Activated B cell treated with CpG ODN at 0.5 μM for 24 hours (primary cell): ENCODE results near the gene PPM1H. TPM values are rescaled to one million over a fixed set of nuclear protein-coding genes. Genes with fewer than 3 reads are reported as not detected.

Source experiments
- ATAC-seq: fragments of 200-7000 bp; cut with Tn5 transposase; one replicate; pipeline ENCODE4 v1.10.0; 2021; ENCODE audit warnings: low read depth, mild to moderate bottlenecking, moderate library complexity
- CTCF ChIA-PET: fragments of 350-600 bp; sonication (Branson Sonifier 250); formaldehyde crosslinking; loops from one replicate; lab custom pipeline; 2021; ENCODE audit warnings: antibody characterized with exemption; lab: Charles Lee
- POLR2A ChIA-PET: fragments of 350-600 bp; sonication (Branson Sonifier 250); formaldehyde crosslinking; loops from one replicate; lab custom pipeline; 2021; ENCODE audit warnings: antibody characterized with exemption; lab: Charles Lee
- DNase-seq: peaks from one replicate; pipeline ENCODE4 v3.0.0; 2022
- H3K27ac Mint-ChIP-seq: one replicate; pipeline ENCODE4 v1.8.0; 2020; ENCODE audit warnings: mixed read lengths
- H3K27me3 Mint-ChIP-seq: one replicate; pipeline ENCODE4 v1.8.0; 2021; ENCODE audit warnings: mixed read lengths
- H3K36me3 Mint-ChIP-seq: one replicate; pipeline ENCODE4 v1.8.0; 2021; ENCODE audit warnings: low read depth, mixed read lengths
- H3K4me1 Mint-ChIP-seq: one replicate; pipeline ENCODE4 v1.8.0; 2021; ENCODE audit warnings: mixed read lengths
- H3K4me3 Mint-ChIP-seq: one replicate; pipeline ENCODE4 v1.8.0; 2020; ENCODE audit warnings: mild to moderate bottlenecking, mixed read lengths
- H3K9me3 Mint-ChIP-seq: one replicate; pipeline ENCODE4 v1.8.0; 2020; ENCODE audit warnings: mixed read lengths
- intact Hi-C: fragments of 100-400 bp; cut with micrococcal nuclease; formaldehyde crosslinking; loops from one replicate; pipeline ENCODE4 v1.15.1; 2024
- total RNA-seq: library from RNA; stranded (reverse); gene quantifications from 2 replicates; pipeline ENCODE4 v1.2.3, GENCODE V29; 2022
- TF ChIP-seq, protein P1 (sequence below): fragments of 200-600 bp; IDR thresholded peaks from one replicate; pipeline ENCODE4 v1.8.0; 2022; ENCODE audit warnings: antibody characterized with exemption, mild to moderate bottlenecking

PPM1H gene
- total RNA-seq, 1 donor from 2014 or later = not detected

DNA sequence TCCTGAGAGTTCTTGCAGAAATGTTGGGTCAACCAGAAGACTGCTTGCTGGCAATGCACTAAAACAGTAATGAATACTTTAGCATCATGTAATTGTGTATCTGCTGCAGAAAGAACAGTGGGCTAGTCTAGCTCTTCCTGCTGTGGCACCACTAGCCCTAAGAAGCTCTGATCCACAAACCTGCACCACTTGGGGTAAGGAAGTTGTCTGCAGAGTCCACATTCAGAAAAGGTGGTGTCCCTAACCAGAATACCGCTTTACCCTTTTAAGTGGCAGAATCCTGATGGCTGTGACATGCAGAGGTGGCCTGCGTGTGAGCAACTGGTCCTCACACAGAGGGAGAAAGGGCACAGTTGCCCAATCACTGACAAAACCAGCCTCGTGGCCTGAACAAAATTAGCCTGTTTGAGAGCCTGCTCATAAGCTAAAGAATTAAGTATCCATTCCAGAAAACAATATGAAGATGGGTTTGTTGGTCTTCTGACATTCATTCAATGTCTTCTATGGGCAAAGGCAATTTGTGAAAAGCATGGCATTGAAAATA lies 165.8 kb downstream of the PPM1H start:
- DNase-seq (no peak), ATAC-seq (no peak)
- intact Hi-C loops = no loop called here
- Mint-ChIP-seq H3K36me3 (no peaks in the 10 kb centered on the region), H3K9me3 (no peaks in the 10 kb centered on the region), H3K27me3 (no peaks in the 10 kb centered on the region), H3K4me1 (no peaks in the 10 kb centered on the region), H3K4me3 (no peak overlapping the region), H3K27ac (no peak overlapping the region)
- ChIA-PET POLR2A (no interaction called here), CTCF (no interaction called here)
- TF ChIP-seq, protein P1, sequence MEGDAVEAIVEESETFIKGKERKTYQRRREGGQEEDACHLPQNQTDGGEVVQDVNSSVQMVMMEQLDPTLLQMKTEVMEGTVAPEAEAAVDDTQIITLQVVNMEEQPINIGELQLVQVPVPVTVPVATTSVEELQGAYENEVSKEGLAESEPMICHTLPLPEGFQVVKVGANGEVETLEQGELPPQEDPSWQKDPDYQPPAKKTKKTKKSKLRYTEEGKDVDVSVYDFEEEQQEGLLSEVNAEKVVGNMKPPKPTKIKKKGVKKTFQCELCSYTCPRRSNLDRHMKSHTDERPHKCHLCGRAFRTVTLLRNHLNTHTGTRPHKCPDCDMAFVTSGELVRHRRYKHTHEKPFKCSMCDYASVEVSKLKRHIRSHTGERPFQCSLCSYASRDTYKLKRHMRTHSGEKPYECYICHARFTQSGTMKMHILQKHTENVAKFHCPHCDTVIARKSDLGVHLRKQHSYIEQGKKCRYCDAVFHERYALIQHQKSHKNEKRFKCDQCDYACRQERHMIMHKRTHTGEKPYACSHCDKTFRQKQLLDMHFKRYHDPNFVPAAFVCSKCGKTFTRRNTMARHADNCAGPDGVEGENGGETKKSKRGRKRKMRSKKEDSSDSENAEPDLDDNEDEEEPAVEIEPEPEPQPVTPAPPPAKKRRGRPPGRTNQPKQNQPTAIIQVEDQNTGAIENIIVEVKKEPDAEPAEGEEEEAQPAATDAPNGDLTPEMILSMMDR = no peak

DNA sequence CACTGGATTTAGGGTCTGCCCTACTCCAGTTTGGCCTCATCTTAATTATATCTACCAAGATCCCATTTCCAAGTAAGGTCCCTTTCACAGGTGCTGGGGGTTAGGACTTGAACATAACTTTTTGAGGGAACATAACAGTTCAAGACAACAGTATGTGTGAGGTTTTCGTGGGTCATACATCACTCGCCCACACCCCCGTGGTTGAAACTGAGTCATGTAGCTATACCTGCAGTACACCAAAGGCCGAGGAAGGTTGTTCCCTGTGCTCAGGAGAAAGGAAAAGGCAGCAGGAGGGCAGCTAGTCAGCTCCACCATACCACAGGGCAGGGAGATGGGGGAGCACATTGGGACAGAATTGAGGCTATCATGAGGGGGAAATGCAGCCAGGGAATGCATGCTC lies 167.0 kb downstream of the PPM1H start:
- ChIA-PET POLR2A (no interaction called here), CTCF (interaction anchor here (1.0 kb wide), 1 partner anchor 25 kb away, joined by 3 read pairs; no protein-coding TSS in a partner anchor)
- Mint-ChIP-seq H3K9me3 (no peaks in the 10 kb centered on the region), H3K27ac (no peak overlapping the region), H3K27me3 (no peaks in the 10 kb centered on the region), H3K4me1 (no peaks in the 10 kb centered on the region), H3K4me3 (no peak overlapping the region), H3K36me3 (no peaks in the 10 kb centered on the region)
- DNase-seq (no peak), ATAC-seq (no peak)
- intact Hi-C loops = no loop called here
- TF ChIP-seq, protein P1 = no peak

- H3K36me3 Mint-ChIP-seq = no peaks in the 10 kb centered on the region
- no peaks in the 10 kb centered on the region for H3K4me1 Mint-ChIP-seq
- CTCF ChIA-PET = no interaction called here
Measured at GRCh38 chr12:62767496-62767895, 167.5 kb downstream of the PPM1H start.

DNA sequence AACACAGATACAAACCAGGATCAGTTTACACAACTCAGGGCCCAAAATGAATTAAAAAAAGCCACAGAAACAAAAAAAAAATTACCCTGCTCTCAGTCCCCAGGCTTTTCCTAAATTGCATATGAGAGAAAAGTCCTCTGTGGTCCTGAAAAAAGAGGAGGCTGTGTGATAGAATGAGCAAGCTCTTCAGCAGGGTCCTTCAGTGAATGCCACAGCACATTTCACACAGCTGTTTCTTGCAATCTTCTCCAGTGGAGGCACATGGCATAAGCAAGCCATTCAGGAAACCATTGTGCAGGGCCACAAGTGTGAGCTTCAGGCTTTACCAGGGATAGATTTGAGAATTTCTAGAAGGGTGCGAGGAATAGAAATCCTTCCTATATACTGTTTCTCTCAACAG lies 168.5 kb downstream of the PPM1H start:
- H3K27ac Mint-ChIP-seq = no peak overlapping the region
- TF ChIP-seq, protein P1 = no peak
- POLR2A ChIA-PET = no interaction called here

More at GRCh38 chr12:62767496-62767895, 167.5 kb downstream of the PPM1H start:
- intact Hi-C loops = no loop called here
- TF ChIP-seq, protein P1 = no peak
- H3K27ac Mint-ChIP-seq = no peak overlapping the region
- no peak for DNase-seq
- H3K9me3 Mint-ChIP-seq = no peaks in the 10 kb centered on the region
- ATAC-seq = no peak
- no peaks in the 10 kb centered on the region for H3K27me3 Mint-ChIP-seq
- POLR2A ChIA-PET = no interaction called here
- H3K4me3 Mint-ChIP-seq = no peak overlapping the region

DNA sequence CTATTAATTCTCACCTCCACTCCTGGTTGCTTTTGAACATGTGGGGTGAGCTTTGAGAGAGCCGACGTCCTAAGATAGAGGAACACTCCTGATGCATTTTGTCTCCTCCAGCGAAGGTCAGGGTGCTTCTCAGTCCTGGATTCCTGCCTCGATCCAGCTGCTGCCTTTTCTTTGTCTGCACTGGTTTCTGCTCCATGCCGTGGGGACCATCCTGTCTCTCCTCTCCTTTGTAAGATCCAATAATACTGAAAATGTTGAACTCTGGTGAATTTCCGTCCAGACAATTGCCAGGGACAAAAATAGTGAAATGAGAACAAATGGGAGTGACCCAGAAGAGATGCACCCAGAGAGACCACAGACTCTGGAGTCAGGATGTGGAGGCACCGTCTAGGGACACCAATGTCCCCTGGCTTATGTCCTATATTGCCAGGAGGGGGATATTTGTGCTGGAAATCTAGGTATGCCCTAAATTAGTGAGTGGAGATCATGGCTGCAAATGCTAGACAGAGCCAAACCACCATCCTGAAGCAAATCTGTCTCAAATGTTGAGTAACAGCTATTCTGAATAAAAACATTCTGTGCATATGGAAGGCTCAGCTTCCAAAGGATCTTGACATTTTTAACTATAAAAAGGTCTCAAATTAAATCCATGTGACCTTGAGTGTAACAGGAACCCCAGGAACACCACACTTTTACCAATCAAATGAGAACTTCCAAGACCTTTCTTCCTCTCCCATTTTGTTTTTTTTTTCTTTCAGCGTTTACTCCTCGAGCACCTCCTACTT lies 170.9 kb downstream of the PPM1H start:
- ChIA-PET POLR2A (no interaction called here), CTCF (no interaction called here)
- Mint-ChIP-seq H3K27me3 (peaks cover 9% of the 10 kb centered on the region), H3K36me3 (no peaks in the 10 kb centered on the region), H3K27ac (no peak overlapping the region), H3K9me3 (no peaks in the 10 kb centered on the region), H3K4me1 (no peaks in the 10 kb centered on the region), H3K4me3 (no peak overlapping the region)
- ATAC-seq (no peak), DNase-seq (no peak)
- intact Hi-C loops = no loop called here
- TF ChIP-seq, protein P1 = no peak

More for the DNA sequence above, 168.5 kb downstream of the PPM1H start:
- intact Hi-C loops = no loop called here
- Mint-ChIP-seq H3K9me3 (no peaks in the 10 kb centered on the region), H3K4me3 (no peak overlapping the region), H3K4me1 (no peaks in the 10 kb centered on the region), H3K36me3 (no peaks in the 10 kb centered on the region), H3K27me3 (no peaks in the 10 kb centered on the region)
- ATAC-seq = no peak
- no peak for DNase-seq
- CTCF ChIA-PET = interaction anchor here (0.5 kb wide), 1 partner anchor 1072 kb away, joined by 3 read pairs; no protein-coding TSS in a partner anchor
